ENCODE measurements around the gene NEK7. TPM values are rescaled to one million over a fixed set of nuclear protein-coding genes. Genes with fewer than 3 reads are reported as not detected.
A peak's percentile ranks its signal among the peaks of the same experiment; 100 is the strongest.

The NEK7 gene
- total RNA-seq, 1 donor, result 376 TPM

GRCh38 chr1:198269646-198269940 is 112.8 kb downstream of the NEK7 start:
- Histone ChIP-seq H3K79me2 (ENCODE audit: insufficient read depth, low read length) (peaks cover 69% of the 10 kb centered on the region), H3K4me2 (ENCODE audit: insufficient read depth, low read length) (no peak overlapping the region)
- TF ChIP-seq CTCF (IDR thresholded peaks at IDR 0.05; ENCODE audit: extremely low read depth, low read depth, low read length), result no peak

GRCh38 chr1:198270273-198270828 is 113.6 kb downstream of the NEK7 start:
- Histone ChIP-seq H3K79me2 (ENCODE audit: insufficient read depth, low read length) (peaks cover 66% of the 10 kb centered on the region), H3K4me1 (ENCODE audit: insufficient read depth, low read length) (peaks cover 64% of the 10 kb centered on the region), H3K9me3 (ENCODE audit: low read depth, low read length) (no peaks in the 10 kb centered on the region), H2AFZ (ENCODE audit: low read length) (no peak overlapping the region), H3K27ac (ENCODE audit: low read depth, low read length) (peak overlapping the region; percentile 26), H3K36me3 (ENCODE audit: insufficient read depth, low read length) (peaks cover 22% of the 10 kb centered on the region), H3K4me3 (ENCODE audit: insufficient read depth, low read length) (no peak overlapping the region), H3K27me3 (ENCODE audit: insufficient read depth, low read length) (no peaks in the 10 kb centered on the region), H3K4me2 (ENCODE audit: insufficient read depth, low read length) (no peak overlapping the region), H4K20me1 (ENCODE audit: insufficient read depth, low read length) (peaks cover 2% of the 10 kb centered on the region)
- no peak for DNase-seq (ENCODE audit: insufficient read length, low spot score, missing footprints)
- no peak for TF ChIP-seq CTCF (IDR thresholded peaks at IDR 0.05; ENCODE audit: extremely low read depth, low read depth, low read length)

More at GRCh38 chr1:198269646-198269940, 112.8 kb downstream of the NEK7 start:
- peaks cover 27% of the 10 kb centered on the region for H3K36me3 ChIP-seq (ENCODE audit: insufficient read depth, low read length)
- no peak overlapping the region for H3K4me3 ChIP-seq (ENCODE audit: insufficient read depth, low read length)
- no peaks in the 10 kb centered on the region for H3K27me3 ChIP-seq (ENCODE audit: insufficient read depth, low read length)
- H3K9me3 ChIP-seq (ENCODE audit: low read depth, low read length), result no peaks in the 10 kb centered on the region
- H2AFZ ChIP-seq (ENCODE audit: low read length), result no peak overlapping the region
- peaks cover 2% of the 10 kb centered on the region for H4K20me1 ChIP-seq (ENCODE audit: insufficient read depth, low read length)
- no peak for DNase-seq (ENCODE audit: insufficient read length, low spot score, missing footprints)
- peaks cover 64% of the 10 kb centered on the region for H3K4me1 ChIP-seq (ENCODE audit: insufficient read depth, low read length)
- H3K27ac ChIP-seq (ENCODE audit: low read depth, low read length), result peak overlapping the region; percentile 90

GRCh38 chr1:198271467-198271866 is 114.7 kb downstream of the NEK7 start:
- H4K20me1 ChIP-seq (ENCODE audit: insufficient read depth, low read length), result peaks cover 2% of the 10 kb centered on the region
- peaks cover 19% of the 10 kb centered on the region for H3K36me3 ChIP-seq (ENCODE audit: insufficient read depth, low read length)
- DNase-seq (ENCODE audit: insufficient read length, low spot score, missing footprints), result no peak
- TF ChIP-seq CTCF (IDR thresholded peaks at IDR 0.05; ENCODE audit: extremely low read depth, low read depth, low read length), result no peak
- no peak overlapping the region for H2AFZ ChIP-seq (ENCODE audit: low read length)
- H3K27me3 ChIP-seq (ENCODE audit: insufficient read depth, low read length), result no peaks in the 10 kb centered on the region
- peak overlapping the region; percentile 26 for H3K27ac ChIP-seq (ENCODE audit: low read depth, low read length)
- no peak overlapping the region for H3K4me3 ChIP-seq (ENCODE audit: insufficient read depth, low read length)
- H3K79me2 ChIP-seq (ENCODE audit: insufficient read depth, low read length), result peaks cover 68% of the 10 kb centered on the region
- no peaks in the 10 kb centered on the region for H3K9me3 ChIP-seq (ENCODE audit: low read depth, low read length)
- no peak overlapping the region for H3K4me2 ChIP-seq (ENCODE audit: insufficient read depth, low read length)
- H3K4me1 ChIP-seq (ENCODE audit: insufficient read depth, low read length), result peaks cover 72% of the 10 kb centered on the region

- Histone ChIP-seq H3K9me3 (ENCODE audit: low read depth, low read length) (no peaks in the 10 kb centered on the region), H3K27ac (ENCODE audit: low read depth, low read length) (peak overlapping the region; percentile 43), H3K27me3 (ENCODE audit: insufficient read depth, low read length) (no peaks in the 10 kb centered on the region), H4K20me1 (ENCODE audit: insufficient read depth, low read length) (no peaks in the 10 kb centered on the region), H3K4me1 (ENCODE audit: insufficient read depth, low read length) (peaks cover 65% of the 10 kb centered on the region), H3K4me2 (ENCODE audit: insufficient read depth, low read length) (no peak overlapping the region), H2AFZ (ENCODE audit: low read length) (no peak overlapping the region), H3K79me2 (ENCODE audit: insufficient read depth, low read length) (peaks cover 64% of the 10 kb centered on the region), H3K36me3 (ENCODE audit: insufficient read depth, low read length) (peaks cover 11% of the 10 kb centered on the region), H3K4me3 (ENCODE audit: insufficient read depth, low read length) (no peak overlapping the region)
- TF ChIP-seq CTCF (IDR thresholded peaks at IDR 0.05; ENCODE audit: extremely low read depth, low read depth, low read length), result no peak
- DNase-seq (ENCODE audit: insufficient read length, low spot score, missing footprints), result no peak
These were observed 115.7 kb downstream of the NEK7 start for GRCh38 chr1:198272492-198272891.
